Measurements from ENCODE around the gene FXR2.

GRCh38 chr17:7575481-7575883 is 39.2 kb downstream of the FXR2 start:
- TF ChIP-seq CTCF (IDR thresholded peaks at IDR 0.05; ENCODE audit: low read length): no peak
- TF ChIP-seq EZH2 (IDR thresholded peaks at IDR 0.05; ENCODE audit: borderline replicate concordance, low read length): no peak
